ENCODE results near the gene KRT75. TPM values are rescaled to one million over a fixed set of nuclear protein-coding genes. Genes with fewer than 3 reads are reported as not detected.

The KRT75 gene
- total RNA-seq, 1 experiment from 2014 or later = not detected

- Histone ChIP-seq H4K20me1 (ENCODE audit: control insufficient read depth, insufficient read depth, insufficient read length) (no peaks in the 10 kb centered on the region), H3K9me3 (ENCODE audit: control insufficient read depth, low read depth, low read length) (no peaks in the 10 kb centered on the region), H3T11ph (ENCODE audit: low read length) (no peak overlapping the region), H2BK5ac (ENCODE audit: insufficient read length, low read length) (no peak overlapping the region), H3K27ac (ENCODE audit: insufficient read length, low read depth, low read length) (no peak overlapping the region), H3K9ac (ENCODE audit: extremely low read depth, insufficient read length, low read length) (no peak overlapping the region), H4K5ac (ENCODE audit: insufficient read length, low read depth, low read length) (no peak overlapping the region), H3K23ac (ENCODE audit: insufficient read length, low read depth, low read length) (no peak overlapping the region), H2BK120ac (ENCODE audit: low read depth, low read length, poor library complexity, severe bottlenecking) (no peak overlapping the region), H3K56ac (ENCODE audit: insufficient read length, low read depth, low read length) (no peak overlapping the region), H3K79me2 (ENCODE audit: insufficient read depth, low read length) (no peaks in the 10 kb centered on the region), H3K18ac (ENCODE audit: insufficient read length, low read depth, low read length) (no peak overlapping the region), H2AFZ (ENCODE audit: low read length) (no peak overlapping the region), H4K8ac (replicated peaks; ENCODE audit: insufficient read length, low read depth, low read length) (no peak overlapping the region), H3K27me3 (ENCODE audit: insufficient read depth, low read length) (no peaks in the 10 kb centered on the region), H3K14ac (ENCODE audit: insufficient read depth, low read length) (no peak overlapping the region), H3K4me2 (ENCODE audit: insufficient read depth, insufficient read length, low read length) (no peak overlapping the region), H4K91ac (ENCODE audit: insufficient read length, low read depth, low read length) (no peak overlapping the region), H2BK15ac (ENCODE audit: low read depth, low read length) (no peak overlapping the region), H2BK12ac (ENCODE audit: insufficient read length, low read depth, low read length) (no peak overlapping the region), H3K79me1 (ENCODE audit: insufficient read depth, low read depth, low read length, poor library complexity, severe bottlenecking) (no peaks in the 10 kb centered on the region), H2BK20ac (ENCODE audit: low read depth, low read length, poor library complexity, severe bottlenecking) (no peak overlapping the region), H2AK5ac (ENCODE audit: insufficient read length, low read length) (no peak overlapping the region), H3K4ac (ENCODE audit: low read depth, low read length) (no peak overlapping the region), H3K4me1 (ENCODE audit: insufficient read depth, low read length) (no peaks in the 10 kb centered on the region), H3K23me2 (ENCODE audit: insufficient read length, low read depth, low read length, poor library complexity, severe bottlenecking) (no peaks in the 10 kb centered on the region)
- Mint-ChIP-seq H3K36me3 (ENCODE audit: insufficient read depth in 1 of 3, low read depth in 3 of 3) (no peaks in the 10 kb centered on the region), H3K4me3 (no peak overlapping the region), H3K9me3 (no peaks in the 10 kb centered on the region; a peak in 1 of 5 replicates), H3K27me3 (ENCODE audit: low read depth) (peaks cover 11% of the 10 kb centered on the region), H3K4me1 (peaks cover 5 to 10% of the 10 kb centered on the region in 2 experiments), H3K27ac (no peak overlapping the region)
- no CpG with 5 or more reads among the region's 4 CpGs for WGBS (ENCODE audit: extremely low coverage, insufficient read length, low lambda C conversion rate)
- DNase-seq = no peak
- TF ChIP-seq CTCF (conservative IDR thresholded peaks at IDR 0.05) = no peak
These were observed 42.6 kb downstream of the KRT75 start for GRCh38 chr12:52391618-52392002.
